H9 (cell line): Measurements from ENCODE around the gene DCAF6. TPM values are rescaled to one million over a fixed set of nuclear protein-coding genes. Genes with fewer than 3 reads are reported as not detected.

Source experiments
- DNase-seq: peaks from one replicate; pipeline ENCODE4 v3.0.0-alpha.2; 2017
- H2AFZ ChIP-seq: one replicate; pipeline ENCODE4 v1.6.1; 2013; ENCODE audit warnings: mild to moderate bottlenecking, low read length, control low read depth, moderate library complexity
- H2AK5ac ChIP-seq: 2 replicates; pipeline ENCODE4 v1.6.1; 2013; ENCODE audit warnings: low read length, control low read depth, mixed read lengths; ENCODE audit not compliant: insufficient read length
- H2BK120ac ChIP-seq: one replicate; pipeline ENCODE4 v1.6.1; 2013; ENCODE audit warnings: low read depth, mild to moderate bottlenecking, low read length, control low read depth, inconsistent platforms; ENCODE audit not compliant: poor library complexity, severe bottlenecking
- H2BK12ac ChIP-seq: 2 replicates; pipeline ENCODE4 v1.6.1; 2013; ENCODE audit warnings: low read length, control low read depth, mixed read lengths, low read depth; ENCODE audit not compliant: insufficient read length
- H2BK15ac ChIP-seq: 2 replicates; pipeline ENCODE4 v1.6.1; 2013; ENCODE audit warnings: low read depth, low read length, control low read depth
- H2BK20ac ChIP-seq: one replicate; pipeline ENCODE4 v1.6.1; 2013; ENCODE audit warnings: low read depth, mild to moderate bottlenecking, low read length, control low read depth, inconsistent platforms; ENCODE audit not compliant: poor library complexity, severe bottlenecking
- H2BK5ac ChIP-seq: 2 replicates; pipeline ENCODE4 v1.6.1; 2013; ENCODE audit warnings: low read length, control low read depth, mixed read lengths; ENCODE audit not compliant: insufficient read length
- H3K14ac ChIP-seq: 2 replicates; pipeline ENCODE4 v1.6.1; 2013; ENCODE audit warnings: low read length, control low read depth; ENCODE audit not compliant: insufficient read depth
- H3K18ac ChIP-seq: 2 replicates; pipeline ENCODE4 v1.6.1; 2013; ENCODE audit warnings: low read depth, mild to moderate bottlenecking, mixed read lengths, low read length, control low read depth; ENCODE audit not compliant: insufficient read length
- H3K23ac ChIP-seq: 2 replicates; pipeline ENCODE4 v1.6.1; 2013; ENCODE audit warnings: low read length, control low read depth, mixed read lengths, low read depth; ENCODE audit not compliant: insufficient read length
- H3K23me2 ChIP-seq: 2 replicates; pipeline ENCODE4 v1.6.1; 2013; ENCODE audit warnings: low read depth, mild to moderate bottlenecking, mixed read lengths, low read length, control low read depth; ENCODE audit not compliant: insufficient read length, poor library complexity, severe bottlenecking
- H3K27ac ChIP-seq: 2 replicates; pipeline ENCODE4 v1.5.1; 2013; ENCODE audit warnings: low read length, control low read depth, mixed read lengths, low read depth; ENCODE audit not compliant: insufficient read length
- H3K27me3 ChIP-seq: 2 replicates; pipeline ENCODE4 v1.6.1; 2013; ENCODE audit warnings: low read length, control low read depth, inconsistent platforms; ENCODE audit not compliant: insufficient read depth
- H3K4ac ChIP-seq: 2 replicates; pipeline ENCODE4 v1.6.1; 2013; ENCODE audit warnings: low read depth, mild to moderate bottlenecking, control low read depth, inconsistent platforms, low read length, moderate library complexity
- H3K4me1 ChIP-seq: 2 replicates; pipeline ENCODE4 v1.6.1; 2013; ENCODE audit warnings: low read length, control low read depth, inconsistent platforms; ENCODE audit not compliant: insufficient read depth
- H3K4me2 ChIP-seq: 2 replicates; pipeline ENCODE4 v1.6.1; 2013; ENCODE audit warnings: low read length, control low read depth, mixed read lengths; ENCODE audit not compliant: insufficient read length, insufficient read depth
- H3K56ac ChIP-seq: 2 replicates; pipeline ENCODE4 v1.6.1; 2013; ENCODE audit warnings: low read depth, mild to moderate bottlenecking, mixed read lengths, low read length, control low read depth; ENCODE audit not compliant: insufficient read length
- H3K79me1 ChIP-seq: 2 replicates; pipeline ENCODE4 v1.6.1; 2013; ENCODE audit warnings: low read depth, mild to moderate bottlenecking, moderate library complexity, low read length, control low read depth, inconsistent platforms; ENCODE audit not compliant: insufficient read depth, poor library complexity, severe bottlenecking
- H3K79me2 ChIP-seq: 2 replicates; pipeline ENCODE4 v1.6.1; 2013; ENCODE audit warnings: low read length, control low read depth, inconsistent platforms; ENCODE audit not compliant: insufficient read depth
- H3K9ac ChIP-seq: 2 replicates; pipeline ENCODE4 v1.6.1; 2013; ENCODE audit warnings: low read length, control low read depth, mixed read lengths; ENCODE audit not compliant: insufficient read length; ENCODE audit errors: extremely low read depth
- H3K9me3 ChIP-seq: one replicate; pipeline ENCODE4 v1.6.1; 2013; ENCODE audit warnings: low read depth, low read length, inconsistent platforms; ENCODE audit not compliant: control insufficient read depth
- H3T11ph ChIP-seq: one replicate; pipeline ENCODE4 v1.6.1; 2013; ENCODE audit warnings: mild to moderate bottlenecking, low read length, control low read depth, inconsistent platforms
- H4K20me1 ChIP-seq: one replicate; pipeline ENCODE4 v1.6.1; 2013; ENCODE audit not compliant: control insufficient read depth, insufficient read length, insufficient read depth
- H4K5ac ChIP-seq: 2 replicates; pipeline ENCODE4 v1.6.1; 2013; ENCODE audit warnings: low read depth, mild to moderate bottlenecking, mixed read lengths, low read length, control low read depth; ENCODE audit not compliant: insufficient read length
- H4K8ac ChIP-seq: replicated peaks from 2 replicates; pipeline ENCODE4 v1.6.1; 2013; ENCODE audit warnings: low read length, control low read depth, mixed read lengths, low read depth; ENCODE audit not compliant: insufficient read length
- H4K91ac ChIP-seq: 2 replicates; pipeline ENCODE4 v1.6.1; 2013; ENCODE audit warnings: low read depth, mild to moderate bottlenecking, moderate library complexity, mixed read lengths, low read length, control low read depth; ENCODE audit not compliant: insufficient read length
- H3K27ac Mint-ChIP-seq, 3 experiments: 2 replicates in 2 of 3; 3 replicates in 1 of 3; pipeline ENCODE4 v1.8.0; 2020 to 2021; ENCODE audit warnings: mixed read lengths in 3 of 3, mild to moderate bottlenecking in 1 of 3, moderate library complexity in 1 of 3
- H3K27me3 Mint-ChIP-seq: 2 replicates; pipeline ENCODE4 v1.8.0; 2021; ENCODE audit warnings: low read depth, mild to moderate bottlenecking, moderate library complexity, mixed read lengths
- H3K36me3 Mint-ChIP-seq, 3 experiments: 2 replicates in 2 of 3; 3 replicates in 1 of 3; pipeline ENCODE4 v1.8.0; 2020 to 2021; ENCODE audit warnings: low read depth in 3 of 3, mixed read lengths in 3 of 3; ENCODE audit not compliant: insufficient read depth in 1 of 3
- H3K4me1 Mint-ChIP-seq, 2 experiments: 2 replicates each; pipeline ENCODE4 v1.8.0; 2020; ENCODE audit warnings: mixed read lengths in 2 of 2
- H3K4me3 Mint-ChIP-seq, 2 experiments: 2 replicates in 1 of 2; 3 replicates in 1 of 2; pipeline ENCODE4 v1.8.0; 2020 to 2021; ENCODE audit warnings: mild to moderate bottlenecking in 2 of 2, mixed read lengths in 2 of 2, moderate library complexity in 1 of 2
- H3K9me3 Mint-ChIP-seq, 2 experiments: 2 replicates in 1 of 2; 3 replicates in 1 of 2; pipeline ENCODE4 v1.8.0; 2020; ENCODE audit warnings: mild to moderate bottlenecking in 2 of 2, mixed read lengths in 2 of 2, moderate library complexity in 1 of 2
- CTCF ChIP-seq: fragments of 200-600 bp; sonication (generic); conservative IDR thresholded peaks from 3 replicates; pipeline ENCODE4 v1.8.0; 2021; ENCODE audit warnings: antibody characterized with exemption, mild to moderate bottlenecking
- WGBS: extraction: QIAGEN DNeasy Blood & Tissue Kit; methylation state at CpG from one replicate; pipeline ENCODE4 v1.1.7; 2013; ENCODE audit warnings: missing lambda C conversion rate, low lambda C conversion rate, mixed read lengths; ENCODE audit not compliant: insufficient read length; ENCODE audit errors: extremely low coverage; 5-methylcytosine and 5-hydroxymethylcytosine counted together
- total RNA-seq: library from RNA; stranded (reverse); gene quantifications from 2 replicates; pipeline ENCODE4 v1.2.1, GENCODE V29; 2021

DCAF6 gene
- total RNA-seq, 1 experiment from 2014 or later, result 16.0 TPM

GRCh38 chr1:168110896-168111545 lies 174.5 kb downstream of the DCAF6 start:
- Histone ChIP-seq H2BK15ac (no peak overlapping the region), H3K27me3 (no peaks in the 10 kb centered on the region), H4K8ac (no peak overlapping the region), H2BK5ac (no peak overlapping the region), H4K20me1 (no peaks in the 10 kb centered on the region), H2AK5ac (no peak overlapping the region), H4K5ac (no peak overlapping the region), H4K91ac (no peak overlapping the region), H3K9ac (no peak overlapping the region), H3K14ac (no peak overlapping the region), H3K18ac (no peak overlapping the region), H3K79me1 (peaks cover 3% of the 10 kb centered on the region), H2BK120ac (no peak overlapping the region), H2BK20ac (no peak overlapping the region), H3K27ac (no peak overlapping the region), H3K23me2 (no peaks in the 10 kb centered on the region), H3K4me1 (0 out of 2 replicates have a peak, but pooled peaks cover 2% of the 10 kb centered on the region), H2AFZ (no peak overlapping the region), H3K9me3 (no peaks in the 10 kb centered on the region), H3K79me2 (no peaks in the 10 kb centered on the region), H2BK12ac (no peak overlapping the region), H3T11ph (no peak overlapping the region), H3K23ac (no peak overlapping the region), H3K4ac (no peak overlapping the region), H3K4me2 (no peak overlapping the region), H3K56ac (no peak overlapping the region)
- peaks cover 21 to 31% of the 10 kb centered on the region in 2 experiments for H3K4me1 Mint-ChIP-seq
- no CpG with 5 or more reads among the region's 7 CpGs for WGBS
- peak; percentile 43 for DNase-seq
- peaks cover 2 to 7% (median 6%) of the 10 kb centered on the region in 3 experiments; a peak in 4 of 7 replicates for H3K36me3 Mint-ChIP-seq
- no peaks in the 10 kb centered on the region for H3K27me3 Mint-ChIP-seq
- H3K27ac Mint-ChIP-seq, result no peak overlapping the region
- peak overlapping the region in 1 of 2 experiments; percentile 16; a peak in 1 of 5 replicates for H3K4me3 Mint-ChIP-seq
- peak; percentile 39; the same call in 1 of the 3 replicates for TF ChIP-seq CTCF
- no peaks in the 10 kb centered on the region for H3K9me3 Mint-ChIP-seq
